Type B pancreatic cell (in vitro differentiated cells): Measurements from ENCODE around the gene INO80C. TPM values are rescaled to one million over a fixed set of nuclear protein-coding genes. Genes with fewer than 3 reads are reported as not detected.

Experiments used
- DNase-seq: peaks from one replicate; pipeline ENCODE4 v3.0.0; 2021; ENCODE audit warnings: mixed read lengths; ENCODE audit not compliant: unreplicated experiment; ENCODE audit errors: extremely low spot score
- H3K27ac Mint-ChIP-seq: 2 replicates; pipeline ENCODE4 v1.8.0; 2021; ENCODE audit warnings: mild to moderate bottlenecking, mixed read lengths
- H3K27me3 Mint-ChIP-seq: 2 replicates; pipeline ENCODE4 v1.8.0; 2021; ENCODE audit warnings: mixed read lengths
- H3K36me3 Mint-ChIP-seq: 2 replicates; pipeline ENCODE4 v1.8.0; 2021; ENCODE audit warnings: mixed read lengths
- H3K4me1 Mint-ChIP-seq: one replicate; pipeline ENCODE4 v1.8.0; 2021; ENCODE audit warnings: mixed read lengths; ENCODE audit not compliant: unreplicated experiment
- H3K4me3 Mint-ChIP-seq: 2 replicates; pipeline ENCODE4 v1.8.0; 2021; ENCODE audit warnings: mild to moderate bottlenecking, mixed read lengths
- H3K9me3 Mint-ChIP-seq: 2 replicates; pipeline ENCODE4 v1.8.0; 2021; ENCODE audit warnings: mixed read lengths
- CTCF ChIP-seq: fragments of 200-600 bp; sonication (generic); conservative IDR thresholded peaks from 2 replicates; pipeline ENCODE4 v1.5.0; 2021; ENCODE audit warnings: antibody characterized with exemption, mild to moderate bottlenecking
- total RNA-seq: library from RNA; stranded (reverse); gene quantifications from 2 replicates; pipeline ENCODE4 v1.2.1, GENCODE V29; 2021; ENCODE audit warnings: low replicate concordance

Gene INO80C
- total RNA-seq, 1 donor from 2014 or later: 22.6 TPM

DNA sequence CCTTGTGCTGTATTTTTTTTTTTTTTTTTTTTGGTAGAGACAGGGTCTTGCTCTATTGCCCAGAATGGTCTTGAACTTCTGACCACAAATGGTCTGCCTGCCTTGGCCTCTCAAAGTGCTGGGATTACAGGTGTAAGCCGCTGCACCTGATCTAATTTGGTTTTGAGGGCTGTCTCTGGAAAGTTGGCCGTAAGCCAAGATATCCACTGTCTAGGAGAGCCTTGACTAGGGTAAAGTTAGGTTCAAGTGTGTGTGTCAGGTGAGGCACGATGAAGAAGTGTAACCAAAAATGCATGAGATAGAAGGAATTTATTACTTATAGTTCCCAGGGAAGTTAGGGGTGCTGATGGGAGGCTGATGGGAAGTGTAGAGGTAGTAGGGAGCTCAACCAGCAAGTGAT lies 46.7 kb downstream of the INO80C start:
- no peak for TF ChIP-seq CTCF

DNA sequence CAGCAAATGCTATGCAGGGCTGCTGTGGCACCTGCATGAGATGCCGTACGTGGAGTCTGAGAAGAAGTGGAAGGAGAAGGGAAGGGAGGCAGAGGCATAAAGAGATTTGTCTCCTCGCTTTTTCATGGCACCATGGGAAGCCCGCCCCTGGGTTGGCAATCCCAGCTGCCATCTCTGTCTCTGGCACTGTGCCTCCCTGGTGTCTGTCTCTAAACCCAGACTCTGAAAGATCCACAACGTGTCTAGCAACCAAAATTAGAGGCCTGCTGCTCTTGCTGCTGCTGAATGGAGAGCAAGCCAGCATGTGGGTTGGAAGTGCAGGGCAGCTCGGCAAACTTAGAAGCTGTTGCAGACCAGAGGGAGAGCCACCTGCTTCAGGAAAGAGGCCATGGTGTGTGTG lies 53.1 kb downstream of the INO80C start:
- Mint-ChIP-seq H3K4me1 (no peaks in the 10 kb centered on the region), H3K27me3 (peaks cover 3% of the 10 kb centered on the region), H3K27ac (no peak overlapping the region), H3K9me3 (no peaks in the 10 kb centered on the region), H3K4me3 (no peak overlapping the region), H3K36me3 (no peaks in the 10 kb centered on the region)
- TF ChIP-seq CTCF: no peak
- no peak for DNase-seq

More for the DNA sequence above, 46.7 kb downstream of the INO80C start:
- H3K9me3 Mint-ChIP-seq: no peaks in the 10 kb centered on the region
- no peak overlapping the region for H3K4me3 Mint-ChIP-seq
- H3K36me3 Mint-ChIP-seq: no peaks in the 10 kb centered on the region
- no peak for DNase-seq
- no peaks in the 10 kb centered on the region for H3K27me3 Mint-ChIP-seq
- no peaks in the 10 kb centered on the region for H3K4me1 Mint-ChIP-seq
- H3K27ac Mint-ChIP-seq: no peak overlapping the region

GRCh38 chr18:35443847-35444246 lies 53.9 kb downstream of the INO80C start:
- no peaks in the 10 kb centered on the region for H3K4me1 Mint-ChIP-seq
- H3K27ac Mint-ChIP-seq: no peak overlapping the region
- DNase-seq: no peak
- no peaks in the 10 kb centered on the region for H3K9me3 Mint-ChIP-seq
- no peaks in the 10 kb centered on the region for H3K36me3 Mint-ChIP-seq
- TF ChIP-seq CTCF: no peak
- no peak overlapping the region for H3K4me3 Mint-ChIP-seq
- peaks cover 3% of the 10 kb centered on the region for H3K27me3 Mint-ChIP-seq

DNA sequence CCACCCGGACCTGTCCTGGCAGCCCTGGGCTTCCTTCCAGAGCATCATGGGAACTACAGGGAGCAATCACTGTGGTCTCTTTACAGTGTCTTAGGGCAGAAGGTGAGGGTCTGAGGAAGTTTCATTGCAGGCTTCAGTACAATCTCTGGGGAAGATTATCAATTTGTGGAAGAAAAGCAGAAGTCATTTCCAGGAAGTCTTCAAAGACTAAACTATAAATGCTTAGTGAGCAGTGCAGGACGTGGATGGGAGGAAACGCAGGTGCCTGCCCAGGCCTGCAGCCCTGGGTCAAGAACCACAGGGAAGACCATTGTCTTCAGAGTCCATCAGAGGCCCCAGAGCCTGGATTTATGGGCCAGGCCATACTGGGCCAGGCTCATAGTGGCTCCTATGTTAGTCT lies 54.3 kb downstream of the INO80C start:
- no peak overlapping the region for H3K4me3 Mint-ChIP-seq
- no peak for TF ChIP-seq CTCF
- no peaks in the 10 kb centered on the region for H3K9me3 Mint-ChIP-seq
- H3K36me3 Mint-ChIP-seq: no peaks in the 10 kb centered on the region
- no peaks in the 10 kb centered on the region for H3K4me1 Mint-ChIP-seq
- H3K27me3 Mint-ChIP-seq: peaks cover 3% of the 10 kb centered on the region
- no peak overlapping the region for H3K27ac Mint-ChIP-seq
- DNase-seq: no peak

DNA sequence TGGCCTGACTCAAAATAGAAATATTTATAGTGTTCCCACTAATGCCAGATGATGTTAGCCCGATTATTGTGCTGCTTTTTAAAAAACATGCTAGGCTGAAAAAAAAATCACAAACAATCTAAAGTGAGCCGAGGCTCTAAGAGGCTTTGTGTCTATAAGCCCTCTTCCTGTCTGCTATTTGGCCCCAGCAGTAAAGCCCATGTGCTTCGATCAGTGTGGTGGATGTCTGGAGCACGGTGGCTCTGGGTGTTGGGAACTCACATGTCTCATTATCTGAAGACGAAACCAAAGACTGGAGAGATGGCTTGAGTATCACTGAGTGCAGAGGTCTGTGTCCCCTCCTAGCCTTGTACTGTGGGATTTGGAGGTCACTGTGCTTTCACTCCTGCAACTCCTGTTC lies 55.1 kb downstream of the INO80C start:
- no peak for TF ChIP-seq CTCF

DNA sequence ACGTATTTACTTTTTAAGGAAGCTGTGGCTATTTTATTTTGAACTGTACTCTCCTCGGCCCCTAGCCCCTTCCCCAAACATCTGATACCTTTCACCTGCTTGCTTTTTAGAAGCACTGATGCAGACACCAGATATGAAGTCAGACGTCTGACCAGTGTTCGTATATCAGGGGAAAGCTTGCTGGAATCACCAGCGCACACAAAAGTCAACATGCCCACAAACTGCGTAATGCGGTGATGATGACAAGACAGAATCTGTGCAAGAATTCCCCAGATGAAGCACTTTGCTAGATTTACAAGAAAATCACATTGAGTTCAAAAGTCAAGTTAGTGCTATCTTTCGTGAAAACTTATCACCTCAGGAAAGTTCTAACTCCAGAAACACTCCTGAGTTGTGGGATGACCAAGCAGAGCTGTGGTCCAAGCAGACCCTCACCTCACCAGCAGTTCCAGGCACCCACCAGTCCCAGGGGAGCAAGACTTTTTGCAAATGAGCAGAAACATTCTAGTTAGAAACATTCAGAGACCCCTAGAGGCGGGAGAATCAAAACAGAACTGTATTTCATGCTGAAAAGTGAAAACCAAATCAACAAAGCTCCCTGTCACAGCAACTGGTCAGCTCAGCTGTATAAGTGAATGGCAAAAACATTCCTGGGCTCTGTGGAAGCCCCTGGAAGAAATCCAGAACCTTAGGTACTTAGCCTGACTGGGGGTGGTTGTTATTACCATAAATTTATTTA lies 55.7 kb downstream of the INO80C start:
- H3K27ac Mint-ChIP-seq: no peak overlapping the region

More for the DNA sequence above, 55.1 kb downstream of the INO80C start:
- no peaks in the 10 kb centered on the region for H3K36me3 Mint-ChIP-seq
- no peak overlapping the region for H3K27ac Mint-ChIP-seq
- no peaks in the 10 kb centered on the region for H3K4me1 Mint-ChIP-seq
- peaks cover 3% of the 10 kb centered on the region for H3K27me3 Mint-ChIP-seq
- no peak for DNase-seq
- H3K4me3 Mint-ChIP-seq: no peak overlapping the region
- no peaks in the 10 kb centered on the region for H3K9me3 Mint-ChIP-seq

More for the DNA sequence above, 55.7 kb downstream of the INO80C start:
- Mint-ChIP-seq H3K36me3 (no peaks in the 10 kb centered on the region), H3K27me3 (peaks cover 3% of the 10 kb centered on the region), H3K4me3 (no peak overlapping the region), H3K9me3 (no peaks in the 10 kb centered on the region), H3K4me1 (no peaks in the 10 kb centered on the region)
- no peak for DNase-seq
- no peak for TF ChIP-seq CTCF
